ENCODE results near the gene FOXF1.

- TF ChIP-seq POLR2A (IDR thresholded peaks at IDR 0.05; ENCODE audit: low read depth, low read length) (no peak), POLR2AphosphoS5 (IDR thresholded peaks at IDR 0.05; ENCODE audit: low read depth, low read length) (no peak)
These were observed 17.9 kb upstream of the FOXF1 start for GRCh38 chr16:86492267-86492960.

Data from GM12892 (cell line).